DMS53 treated with DMSO at 0.1 percent for 48 hours (cell line): ENCODE measurements around the gene SLC39A13.

Source experiments
- DNase-seq: peaks from one replicate; lab custom pipeline; 2025; ENCODE audit not compliant: unreplicated experiment; lab: John Stamatoyannopoulos, UW

The SLC39A13 gene

GRCh38 chr11:47400768-47401279, 7.6 kb upstream of the SLC39A13 start:
- DNase-seq, result no peak

GRCh38 chr11:47403135-47403534, 5.3 kb upstream of the SLC39A13 start:
- DNase-seq, result no peak

GRCh38 chr11:47403571-47403970, 4.8 kb upstream of the SLC39A13 start:
- DNase-seq, result no peak

GRCh38 chr11:47406896-47407745, 1.3 kb upstream of the SLC39A13 start:
- no peak for DNase-seq

GRCh38 chr11:47408598-47409439, 429 bp downstream of the SLC39A13 start:
- no peak for DNase-seq

- DNase-seq, result no peak
Observed at GRCh38 chr11:47409440-47410369, 1.3 kb downstream of the SLC39A13 start.

GRCh38 chr11:47410370-47411264, 2.2 kb downstream of the SLC39A13 start:
- DNase-seq, result no peak

- DNase-seq, result peak; percentile 10
Observed at GRCh38 chr11:47411884-47412746, 3.7 kb downstream of the SLC39A13 start.

- DNase-seq, result no peak
Observed at GRCh38 chr11:47413351-47413750, 5.0 kb downstream of the SLC39A13 start.

GRCh38 chr11:47413908-47414684, 5.7 kb downstream of the SLC39A13 start:
- DNase-seq, result no peak

GRCh38 chr11:47414685-47415070, 6.3 kb downstream of the SLC39A13 start:
- no peak for DNase-seq

GRCh38 chr11:47415091-47415854, 6.9 kb downstream of the SLC39A13 start:
- no peak for DNase-seq

- DNase-seq, result peak; percentile 65
Observed at GRCh38 chr11:47415949-47416472, 7.6 kb downstream of the SLC39A13 start.

GRCh38 chr11:47417712-47418111, 9.3 kb downstream of the SLC39A13 start:
- DNase-seq, result no peak

- no peak for DNase-seq
Observed at GRCh38 chr11:47418454-47419259, 10.3 kb downstream of the SLC39A13 start.

GRCh38 chr11:47425611-47426010, 17.2 kb downstream of the SLC39A13 start:
- DNase-seq, result no peak
